Amniotic stem cell (primary cell): ENCODE measurements around the gene CRHBP.

Experiments used
- DNase-seq: peaks from one replicate; lab custom pipeline; 2025; lab: John Stamatoyannopoulos, UW

CRHBP gene

DNA sequence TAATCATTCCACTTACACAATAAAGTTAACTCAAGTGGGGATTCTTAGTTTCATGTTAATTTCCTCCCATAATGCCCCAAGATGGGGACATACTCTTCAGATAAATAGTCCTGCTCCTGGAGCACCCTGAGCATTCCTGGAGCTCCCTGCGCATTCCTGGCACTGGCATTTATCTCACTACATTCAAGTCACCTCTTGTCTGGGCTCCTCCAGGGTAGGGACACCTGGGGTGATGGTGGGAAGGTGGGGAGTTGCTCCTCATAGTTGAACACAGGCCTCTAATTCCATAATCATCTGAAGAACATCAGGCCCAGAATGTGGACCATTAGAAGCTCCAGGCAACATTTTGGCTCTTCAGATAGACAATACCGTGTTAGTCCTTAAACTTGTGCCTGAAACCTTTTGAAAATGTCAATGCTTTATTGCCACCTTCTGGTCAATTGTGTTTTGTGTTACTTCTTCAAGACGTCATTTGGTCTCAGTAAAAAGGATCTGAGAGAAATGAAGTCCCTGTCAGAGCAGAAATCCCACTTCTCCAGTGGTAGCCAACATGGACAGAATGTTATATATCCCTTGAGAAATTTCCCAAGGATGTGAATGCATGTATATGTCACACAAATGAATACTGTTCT lies 63.2 kb downstream of the CRHBP start:
- no peak for DNase-seq

DNA sequence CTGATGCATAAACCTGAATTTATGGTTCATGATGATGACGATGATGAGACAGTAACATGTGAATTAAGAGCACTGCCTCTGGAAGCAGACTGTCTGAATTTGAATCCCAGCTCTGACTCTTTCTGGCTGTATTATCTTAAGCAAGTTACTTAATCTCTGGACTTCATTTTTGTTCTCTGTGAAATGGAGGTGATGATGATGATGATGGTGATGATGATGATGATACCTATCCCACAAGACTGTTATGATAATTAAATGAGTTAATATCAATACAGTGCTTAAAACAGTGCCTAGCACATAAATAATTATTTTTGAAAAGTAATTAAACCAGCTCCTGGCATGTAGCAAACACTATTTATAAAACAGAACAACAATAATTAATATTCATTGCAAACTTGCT lies 64.1 kb downstream of the CRHBP start:
- no peak for DNase-seq

- DNase-seq: no peak
Measured at GRCh38 chr5:77017668-77018067, 64.8 kb downstream of the CRHBP start.
